Left cardiac atrium (tissue), 4 donors: ENCODE data around the gene CCKAR. TPM values are rescaled to one million over a fixed set of nuclear protein-coding genes. Genes with fewer than 3 reads are reported as not detected.

Source experiments
- ATAC-seq, 2 donors: fragments of 200-7000 bp; cut with Tn5 transposase; one replicate each; pipeline ENCODE4 v1.9.1; 2020; ENCODE audit warnings: mild to moderate bottlenecking in 2 of 2, moderate library complexity in 2 of 2
- DNase-seq: peaks from one replicate; pipeline ENCODE4 v3.0.0-alpha.2; 2020
- intact Hi-C, 2 donors: fragments of 100-400 bp; cut with DNase I; formaldehyde crosslinking; loops; one replicate each; pipeline versions ENCODE4 v1.14.1 to v1.15.1; 2022 to 2023
- total RNA-seq, 2 donors: library from RNA; stranded (reverse); fragmentation: NEBNext Ultra II Directional; extraction: Animal tissue kit (Norgen Biotek cat#: 25700); gene quantifications; one replicate each; pipeline ENCODE4 v1.2.1, GENCODE V29; 2021
- donor health status: DM: no; HTN: yes; CAD: no.
- donor health status: DM: no; HTN: yes; CAD: no; lungs with severe emphysema.
- donor health status: DM: yes; HTN: yes; CAD: no.
- donor health status: Dilated cardiomyopathy.

Gene CCKAR
- total RNA-seq, 2 donors from 2014 or later, result not detected

GRCh38 chr4:26464420-26465095 lies 25.7 kb downstream of the CCKAR start:
- intact Hi-C loops, result loop anchor here in 1 of 2 donors (5.0 kb wide), 1 partner anchor 253 kb away; no protein-coding TSS in a partner anchor
- no peak for ATAC-seq
- DNase-seq, result no peak

GRCh38 chr4:26463386-26463785 lies 26.9 kb downstream of the CCKAR start:
- DNase-seq, result no peak
- intact Hi-C loops, result loop anchor here in 1 of 2 donors (5.0 kb wide), 1 partner anchor 254 kb away; no protein-coding TSS in a partner anchor
- ATAC-seq, result no peak

GRCh38 chr4:26462874-26463273 lies 27.4 kb downstream of the CCKAR start:
- no peak for ATAC-seq
- no peak for DNase-seq
- intact Hi-C loops, result loop anchor here in 1 of 2 donors (5.0 kb wide), 1 partner anchor 254 kb away; no protein-coding TSS in a partner anchor

- intact Hi-C loops, result loop anchor here (2.0 to 10.0 kb wide), 3 partner anchors 257 to 553 kb away; no protein-coding TSS in a partner anchor
- ATAC-seq (no peak), DNase-seq (no peak)
These were observed 30.3 kb downstream of the CCKAR start for GRCh38 chr4:26459756-26460530.

GRCh38 chr4:26459054-26459755 lies 31.1 kb downstream of the CCKAR start:
- ATAC-seq, result peak; percentile 53 to 59
- intact Hi-C loops, result loop anchor here (2.0 to 10.0 kb wide), 2 partner anchors 266 to 554 kb away; no protein-coding TSS in a partner anchor

GRCh38 chr4:26458157-26458561 lies 32.1 kb downstream of the CCKAR start:
- ATAC-seq (no peak), DNase-seq (no peak)
- intact Hi-C loops, result loop anchor here (2.0 to 10.0 kb wide), 2 partner anchors 267 to 555 kb away; no protein-coding TSS in a partner anchor

More at GRCh38 chr4:26459054-26459755, 31.1 kb downstream of the CCKAR start:
- no peak for DNase-seq

GRCh38 chr4:26457412-26457811 lies 32.9 kb downstream of the CCKAR start:
- DNase-seq (no peak), ATAC-seq (no peak)
- intact Hi-C loops, result loop anchor here in 1 of 2 donors (10.0 kb wide), 1 partner anchor 267 kb away; no protein-coding TSS in a partner anchor

GRCh38 chr4:26455571-26455970 lies 34.7 kb downstream of the CCKAR start:
- ATAC-seq (no peak), DNase-seq (no peak)
- intact Hi-C loops, result loop anchor here in 1 of 2 donors (10.0 kb wide), 1 partner anchor 269 kb away; no protein-coding TSS in a partner anchor

GRCh38 chr4:26454961-26455360 lies 35.3 kb downstream of the CCKAR start:
- DNase-seq, result no peak
- no peak for ATAC-seq
- intact Hi-C loops, result loop anchor here in 1 of 2 donors (10.0 kb wide), 1 partner anchor 270 kb away; no protein-coding TSS in a partner anchor

GRCh38 chr4:26452565-26453531 lies 37.4 kb downstream of the CCKAR start:
- no peak for ATAC-seq
- DNase-seq, result no peak
- intact Hi-C loops, result loop anchor here in 1 of 2 donors (10.0 kb wide), 1 partner anchor 272 kb away; no protein-coding TSS in a partner anchor

- intact Hi-C loops, result loop anchor here in 1 of 2 donors (10.0 kb wide), 1 partner anchor 273 kb away; no protein-coding TSS in a partner anchor
- no peak for ATAC-seq
- DNase-seq, result no peak
These were observed 38.7 kb downstream of the CCKAR start for GRCh38 chr4:26451597-26451996.

GRCh38 chr4:26450418-26450817 lies 39.9 kb downstream of the CCKAR start:
- intact Hi-C loops, result loop anchor here in 1 of 2 donors (10.0 kb wide), 1 partner anchor 274 kb away; no protein-coding TSS in a partner anchor
- ATAC-seq (no peak), DNase-seq (no peak)

GRCh38 chr4:26447378-26447777 lies 42.9 kb downstream of the CCKAR start:
- intact Hi-C loops, result no loop called here
- no peak for DNase-seq
- ATAC-seq, result no peak

GRCh38 chr4:26441771-26442170 lies 48.5 kb downstream of the CCKAR start:
- ATAC-seq (no peak), DNase-seq (no peak)
- intact Hi-C loops, result no loop called here

GRCh38 chr4:26441102-26441501 lies 49.2 kb downstream of the CCKAR start:
- peak; percentile 25 to 27 for ATAC-seq
- DNase-seq, result no peak
- intact Hi-C loops, result no loop called here

- ATAC-seq (peak in 1 of 2 donors; percentile 36), DNase-seq (no peak)
- intact Hi-C loops, result no loop called here
These were observed 56.1 kb downstream of the CCKAR start for GRCh38 chr4:26434030-26434639.

- no peak for ATAC-seq
- intact Hi-C loops, result no loop called here
- DNase-seq, result no peak
These were observed 56.7 kb downstream of the CCKAR start for GRCh38 chr4:26433556-26433955.
